OCI-LY3 (cell line): ENCODE measurements around the gene ERBB4.

Experiments
- CTCF ChIP-seq: fragments of 200-600, 300-600 bp; sonication (generic); IDR thresholded peaks from 2 replicates; pipeline ENCODE4 v1.5.1; 2014; ENCODE audit warnings: antibody characterized with exemption, low read length, low read depth
- EZH2phosphoT487 ChIP-seq: fragments of 200-600 bp; shearing (Covaris generic); IDR thresholded peaks from 2 replicates; pipeline ENCODE4 v1.6.1; 2018; ENCODE audit warnings: antibody characterized with exemption, mixed run types, low read depth

- TF ChIP-seq CTCF (no peak), EZH2phosphoT487 (no peak)
These were observed 6.5 kb downstream of the ERBB4 start for GRCh38 chr2:212532087-212532486.
